GM13977 (cell line): Measurements from ENCODE around the gene RHOB.

Experiments
- DNase-seq: peaks from one replicate; pipeline ENCODE4 v3.0.0; 2012; ENCODE audit warnings: low spot score
- in situ Hi-C: fragments of 300-500 bp; cut with MboI; formaldehyde crosslinking; loops from one replicate; pipeline ENCODE4 v1.12.0; 2022; ENCODE audit warnings: low sequenced_read_pairs, low pct_unique_long_range_greater_than_20kb, mixed read lengths, inconsistent platforms; ENCODE audit not compliant: unreplicated experiment
- TF ChIP-seq, protein P1 (sequence below): IDR thresholded peaks from 2 replicates; pipeline ENCODE4 v1.5.1; 2012; ENCODE audit warnings: mild to moderate bottlenecking, control low read depth; ENCODE audit not compliant: insufficient read depth; ENCODE audit errors: extremely low read depth, missing control alignments

Gene RHOB

DNA sequence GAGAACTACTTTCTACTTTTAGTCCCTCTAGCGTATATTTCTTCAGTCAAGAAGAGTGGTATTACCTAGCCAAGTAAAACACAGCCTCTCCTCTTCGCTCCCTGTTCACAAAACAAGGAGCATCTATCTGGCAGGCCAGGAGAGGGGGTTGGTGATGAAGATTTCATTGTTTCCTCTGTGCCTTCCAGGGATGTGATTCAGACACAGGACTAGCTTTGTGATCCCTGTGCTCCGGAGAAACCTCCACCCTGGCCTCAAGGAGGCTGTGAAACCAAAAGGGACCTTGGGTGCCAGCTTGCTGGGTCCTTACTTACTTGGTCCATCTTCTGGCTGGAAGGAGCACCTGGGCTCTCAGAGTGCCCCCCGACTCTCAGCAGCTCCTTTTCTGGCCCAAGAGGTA, 5.7 kb downstream of the RHOB start:
- TF ChIP-seq, protein P1, sequence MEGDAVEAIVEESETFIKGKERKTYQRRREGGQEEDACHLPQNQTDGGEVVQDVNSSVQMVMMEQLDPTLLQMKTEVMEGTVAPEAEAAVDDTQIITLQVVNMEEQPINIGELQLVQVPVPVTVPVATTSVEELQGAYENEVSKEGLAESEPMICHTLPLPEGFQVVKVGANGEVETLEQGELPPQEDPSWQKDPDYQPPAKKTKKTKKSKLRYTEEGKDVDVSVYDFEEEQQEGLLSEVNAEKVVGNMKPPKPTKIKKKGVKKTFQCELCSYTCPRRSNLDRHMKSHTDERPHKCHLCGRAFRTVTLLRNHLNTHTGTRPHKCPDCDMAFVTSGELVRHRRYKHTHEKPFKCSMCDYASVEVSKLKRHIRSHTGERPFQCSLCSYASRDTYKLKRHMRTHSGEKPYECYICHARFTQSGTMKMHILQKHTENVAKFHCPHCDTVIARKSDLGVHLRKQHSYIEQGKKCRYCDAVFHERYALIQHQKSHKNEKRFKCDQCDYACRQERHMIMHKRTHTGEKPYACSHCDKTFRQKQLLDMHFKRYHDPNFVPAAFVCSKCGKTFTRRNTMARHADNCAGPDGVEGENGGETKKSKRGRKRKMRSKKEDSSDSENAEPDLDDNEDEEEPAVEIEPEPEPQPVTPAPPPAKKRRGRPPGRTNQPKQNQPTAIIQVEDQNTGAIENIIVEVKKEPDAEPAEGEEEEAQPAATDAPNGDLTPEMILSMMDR = no peak
- in situ Hi-C loops = no loop called here
- DNase-seq = no peak

DNA sequence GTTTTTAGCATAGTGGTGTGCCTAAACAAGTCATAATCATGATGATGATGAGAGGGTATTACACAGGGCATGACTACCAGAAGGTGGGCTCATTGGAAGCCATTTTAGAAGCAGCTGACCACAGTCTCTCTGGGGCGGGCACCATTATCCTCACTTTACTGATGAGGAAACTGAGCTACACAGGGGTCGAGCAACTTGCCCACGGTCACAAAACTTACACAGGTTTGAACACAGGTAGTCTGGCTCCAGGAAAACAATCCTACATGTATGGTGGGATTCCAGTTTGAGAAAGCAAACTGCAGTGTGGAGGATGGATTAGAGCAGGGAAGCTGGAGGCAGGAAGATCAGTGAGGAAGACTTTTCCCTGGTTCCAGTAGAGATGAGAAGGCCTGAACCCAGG, 6.2 kb downstream of the RHOB start:
- TF ChIP-seq, protein P1 = no peak
- in situ Hi-C loops = no loop called here
- no peak for DNase-seq

DNA sequence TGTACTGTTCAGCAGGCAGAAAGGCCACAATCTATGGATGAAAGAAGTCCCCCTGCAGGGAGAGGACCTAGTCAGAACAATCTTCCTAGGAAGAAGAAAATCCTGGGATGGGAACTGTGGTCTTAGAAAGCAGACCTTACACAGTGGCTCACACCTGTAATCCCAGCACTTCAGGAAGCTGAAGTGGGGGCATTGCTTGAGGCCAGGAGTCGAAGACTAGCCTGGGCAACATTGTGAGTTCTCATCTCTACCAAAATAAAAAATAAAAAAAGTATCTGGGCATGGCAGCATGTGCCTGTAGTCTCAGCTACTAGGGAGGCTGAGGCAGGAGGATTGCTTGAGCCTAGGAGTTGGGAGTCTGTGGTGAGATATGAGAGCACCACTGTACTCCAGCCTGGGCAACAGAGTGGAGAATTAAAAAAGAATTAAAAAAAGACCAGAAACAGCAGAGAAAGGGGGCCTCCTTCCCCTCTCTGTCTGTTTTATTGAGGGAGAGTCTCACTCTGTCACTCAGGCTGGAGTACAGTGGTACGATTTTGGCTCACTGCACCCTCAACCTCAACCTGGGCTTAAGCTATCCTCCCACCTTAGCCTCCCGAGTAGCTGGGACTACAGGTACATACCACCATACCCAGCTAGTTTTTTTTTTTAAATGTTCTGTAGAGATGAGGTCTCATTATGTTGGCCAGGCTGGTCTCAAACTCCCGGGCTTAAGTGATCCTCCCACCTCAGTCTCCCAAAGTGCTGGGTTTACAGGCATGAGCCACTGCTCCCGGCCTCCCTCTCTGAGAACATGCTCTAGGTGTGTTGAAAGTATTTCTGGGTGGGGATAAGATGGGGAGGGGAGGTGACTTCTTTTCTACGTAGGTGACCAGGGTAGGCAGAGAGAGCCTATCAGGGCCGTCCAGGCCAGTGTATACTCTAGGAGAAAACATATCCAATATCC, 7.4 kb downstream of the RHOB start:
- in situ Hi-C loops = no loop called here
- no peak for DNase-seq
- TF ChIP-seq, protein P1 = no peak

DNA sequence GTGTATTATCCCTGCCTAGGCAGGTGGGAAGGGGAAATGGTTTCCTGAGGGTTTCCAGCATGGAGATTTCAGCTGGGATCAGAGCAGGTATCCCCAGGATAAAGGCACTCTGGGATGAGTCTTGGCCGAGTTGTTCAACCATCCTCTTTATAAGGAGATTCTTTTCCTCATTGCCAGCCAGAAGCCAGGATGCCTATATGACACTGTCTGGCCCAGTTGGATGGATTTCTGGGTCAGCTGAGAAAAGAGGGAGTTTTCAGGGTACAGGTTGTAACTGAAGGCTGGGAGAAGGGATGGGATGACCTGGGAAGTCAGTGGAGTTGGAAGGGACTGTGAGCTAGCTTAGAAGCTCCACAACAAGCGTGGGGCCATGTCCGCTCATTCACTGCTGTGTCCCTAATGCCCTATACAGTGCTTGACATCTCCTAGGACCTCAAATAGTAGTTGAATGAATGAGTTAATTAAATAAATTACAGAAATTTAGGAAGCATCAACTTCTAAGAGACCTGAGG, 8.3 kb downstream of the RHOB start:
- TF ChIP-seq, protein P1 = no peak
- in situ Hi-C loops = no loop called here
- DNase-seq = no peak

DNA sequence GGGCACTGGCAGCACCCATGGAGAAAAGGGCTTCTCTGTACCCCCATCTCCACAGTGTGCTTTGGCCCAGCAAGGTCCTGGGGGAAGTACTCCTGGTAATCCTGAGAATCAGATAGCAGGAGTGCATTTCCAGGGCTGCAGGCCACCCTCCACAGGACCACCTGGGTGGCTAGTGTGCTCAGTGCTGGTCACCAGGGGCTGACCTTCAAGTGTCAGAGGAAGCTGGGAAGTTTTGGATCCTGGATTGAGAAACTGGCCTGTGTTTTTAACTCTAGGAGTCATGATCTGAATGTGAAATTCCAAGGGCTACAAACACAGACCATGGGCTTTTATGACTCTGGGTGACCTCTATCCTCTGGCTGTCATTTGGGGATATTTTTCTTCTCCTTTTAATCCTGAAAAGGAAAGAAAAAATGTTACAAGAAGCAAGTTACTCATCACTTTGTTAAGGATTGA, 9.3 kb downstream of the RHOB start:
- in situ Hi-C loops = no loop called here

DNA sequence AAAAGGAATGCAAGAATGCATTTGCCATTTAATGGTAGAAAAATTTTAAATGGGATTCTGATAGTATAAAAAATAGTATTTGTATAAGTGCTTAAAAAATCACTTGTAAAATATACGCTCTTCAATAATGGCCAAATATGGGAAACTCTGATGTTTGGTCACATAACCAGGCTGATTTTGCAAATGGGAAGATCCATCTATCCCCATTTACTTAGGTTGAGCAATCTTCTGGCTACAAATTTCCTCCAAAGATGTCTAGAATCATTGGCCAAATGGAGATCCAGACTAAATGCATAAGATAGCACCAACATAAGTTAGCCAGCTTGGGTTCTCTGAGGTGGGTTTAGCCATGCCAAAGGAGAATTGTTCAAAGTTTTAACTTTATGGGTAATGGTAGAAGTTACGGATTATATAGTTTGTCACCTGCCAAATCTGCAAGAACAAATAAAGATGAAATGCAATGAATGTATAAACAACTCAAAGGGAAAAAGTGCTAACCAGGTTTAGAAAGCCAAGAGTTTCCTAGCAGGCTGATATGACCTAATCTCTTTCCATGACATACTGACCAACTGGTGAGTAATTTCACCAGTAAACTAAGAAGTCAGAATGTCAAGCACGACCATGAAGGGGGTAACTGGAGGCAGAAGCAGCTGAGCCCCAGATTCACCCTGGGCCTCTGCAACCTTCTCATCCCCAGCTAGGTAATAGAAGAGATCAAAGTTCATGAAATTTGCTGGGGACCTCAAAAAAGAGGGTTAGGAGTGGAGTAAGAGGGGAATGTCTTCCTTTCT, 10.0 kb downstream of the RHOB start:
- no peak for DNase-seq
- in situ Hi-C loops = no loop called here
- TF ChIP-seq, protein P1 = no peak

More for the DNA sequence above, 9.3 kb downstream of the RHOB start:
- TF ChIP-seq, protein P1 = no peak
- no peak for DNase-seq
